Muscle layer of colon (tissue), 2 donors: Measurements from ENCODE around the gene ATP11A.
"Not testable (repeated sequence)": the region's sequence is repeated elsewhere in the genome, so short reads cannot be mapped to it uniquely, and the experiment has no call there.

Experiments used
- H3K27ac ChIP-seq: one replicate; pipeline ENCODE4 v1.7.0; 2013; ENCODE audit warnings: low read depth, mild to moderate bottlenecking, low read length, moderate library complexity
- H3K27me3 ChIP-seq, 2 donors: one replicate each; pipeline ENCODE4 v1.7.0; 2013; ENCODE audit warnings: low read length in 2 of 2, mild to moderate bottlenecking in 2 of 2; ENCODE audit not compliant: insufficient read depth in 2 of 2, control insufficient read depth in 1 of 2
- H3K36me3 ChIP-seq: one replicate; pipeline ENCODE4 v1.7.0; 2013; ENCODE audit warnings: mild to moderate bottlenecking, low read length; ENCODE audit not compliant: insufficient read depth
- H3K4me1 ChIP-seq: one replicate; pipeline ENCODE4 v1.7.0; 2013; ENCODE audit warnings: mild to moderate bottlenecking, low read length; ENCODE audit not compliant: insufficient read depth
- H3K4me3 ChIP-seq, 2 donors: one replicate each; pipeline ENCODE4 v1.7.0; 2013; ENCODE audit warnings: low read length in 2 of 2, low read depth in 1 of 2, mild to moderate bottlenecking in 1 of 2, moderate library complexity in 1 of 2
- H3K9ac ChIP-seq: one replicate; pipeline ENCODE4 v1.7.0; 2013; ENCODE audit warnings: low read length
- H3K9me3 ChIP-seq: one replicate; pipeline ENCODE4 v1.7.0; 2013; ENCODE audit warnings: mild to moderate bottlenecking, low read length
- donor health status: abdominal sarcoma.
- donor health status: Adenocarcinoma of cecum.

Gene ATP11A

DNA sequence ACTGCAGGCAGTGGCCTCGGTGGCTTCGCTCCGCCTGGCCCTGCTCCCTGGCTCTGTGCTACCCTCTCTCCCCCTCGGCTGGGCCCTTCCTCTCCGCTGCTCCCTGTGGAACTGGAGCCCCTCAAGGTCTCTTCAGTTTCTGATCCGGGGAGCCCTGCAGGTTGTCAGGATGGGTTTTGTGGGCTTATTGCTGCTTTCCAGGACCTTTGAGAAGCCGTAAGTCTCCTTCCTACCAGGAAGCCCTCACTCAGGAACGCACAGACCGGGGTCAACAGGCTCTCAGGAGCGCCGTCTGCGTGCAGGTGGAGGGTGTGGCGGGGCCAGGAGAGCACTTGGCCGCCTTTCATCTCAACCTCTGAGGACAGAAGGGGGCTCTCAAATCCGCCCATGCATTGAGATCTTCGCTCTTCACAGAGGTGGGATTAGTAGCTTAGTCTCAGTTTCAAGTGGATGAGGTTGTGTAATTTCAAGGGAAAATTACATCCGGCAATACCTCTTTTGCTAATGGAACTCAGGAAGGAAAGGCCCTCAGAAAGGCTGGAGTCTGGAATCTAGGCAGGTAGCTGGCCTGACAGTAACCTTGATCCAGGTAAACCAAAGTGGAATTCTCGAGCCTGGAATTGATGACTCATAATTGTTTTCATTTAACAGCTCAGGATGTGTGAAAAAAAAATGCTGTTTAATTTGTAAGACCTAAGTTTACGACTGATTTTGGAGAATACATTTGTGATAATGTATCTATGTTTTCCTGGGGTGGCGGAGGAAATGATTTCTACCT lies 102.0 kb downstream of the ATP11A start:
- H3K4me3 ChIP-seq = no peak overlapping the region
- no peaks in the 10 kb centered on the region for H3K4me1 ChIP-seq
- no peaks in the 10 kb centered on the region for H3K9me3 ChIP-seq
- H3K36me3 ChIP-seq = no peaks in the 10 kb centered on the region
- H3K27ac ChIP-seq = no peak overlapping the region
- no peak overlapping the region for H3K9ac ChIP-seq
- H3K27me3 ChIP-seq = no peaks in the 10 kb centered on the region

DNA sequence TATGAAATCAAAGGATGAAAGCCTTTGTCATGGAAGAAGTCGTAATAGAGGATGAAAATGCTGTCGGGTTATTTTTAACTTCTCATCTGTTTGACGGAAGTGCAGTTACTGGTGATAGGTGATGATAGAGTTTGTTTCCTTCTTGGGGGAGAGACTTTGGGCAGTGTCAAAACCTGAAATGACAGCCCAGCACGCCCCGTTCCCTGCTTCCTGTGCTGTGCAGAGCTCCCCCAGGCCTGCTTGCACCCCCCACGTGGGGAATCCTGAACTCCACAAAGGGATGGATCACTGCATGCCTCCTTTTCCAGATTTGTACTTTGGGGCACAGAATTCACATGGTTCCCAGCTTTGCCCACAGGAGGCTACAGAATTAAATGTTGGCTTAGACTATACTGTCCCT lies 102.7 kb downstream of the ATP11A start:
- H3K9me3 ChIP-seq = no peaks in the 10 kb centered on the region
- H3K36me3 ChIP-seq = no peaks in the 10 kb centered on the region
- H3K27me3 ChIP-seq = no peaks in the 10 kb centered on the region
- no peaks in the 10 kb centered on the region for H3K4me1 ChIP-seq
- no peak overlapping the region for H3K9ac ChIP-seq
- no peak overlapping the region for H3K27ac ChIP-seq
- no peak overlapping the region for H3K4me3 ChIP-seq

DNA sequence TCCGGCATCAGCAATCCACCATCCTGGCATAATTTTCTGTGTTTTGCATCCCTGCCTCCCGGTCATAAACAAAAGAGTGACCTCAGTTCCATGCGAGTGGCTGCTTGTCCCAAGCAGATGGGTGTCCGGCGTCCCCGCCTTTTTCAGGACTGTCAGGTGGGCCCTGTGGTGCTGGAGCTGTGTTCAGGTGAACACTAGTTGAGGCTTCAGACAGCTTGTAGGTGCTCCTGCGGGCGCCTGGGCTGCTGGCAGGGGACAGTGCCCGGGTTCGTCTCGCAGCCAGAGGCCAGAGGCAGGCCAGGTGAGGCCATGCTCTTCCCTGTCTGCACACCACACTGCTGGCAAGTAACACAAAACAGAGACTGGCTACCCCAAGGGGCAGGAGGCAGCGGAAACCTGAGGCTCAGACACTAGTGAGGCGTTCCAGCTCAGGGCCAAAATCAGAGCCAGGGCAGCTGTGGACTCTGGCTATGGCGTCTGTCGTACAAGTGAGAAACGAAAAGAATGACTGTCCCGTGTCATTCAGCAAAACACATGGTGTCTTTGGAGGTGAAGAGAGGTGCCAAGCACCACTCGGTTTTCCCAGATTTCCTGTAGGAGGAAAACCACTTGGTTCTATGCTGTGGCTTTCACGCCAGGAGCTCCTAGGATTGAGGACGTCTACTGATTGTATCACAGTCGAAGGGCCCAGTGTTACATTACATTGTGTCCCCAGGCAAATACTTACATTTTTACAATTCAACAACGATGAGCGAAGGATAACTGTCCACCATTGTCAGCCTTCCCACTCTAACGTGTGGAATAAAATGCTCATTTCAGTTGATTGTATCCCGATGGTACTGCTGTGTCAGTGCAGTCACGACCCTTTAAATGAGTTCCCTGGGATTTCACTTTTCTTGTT lies 104.0 kb downstream of the ATP11A start:
- Histone ChIP-seq H3K9ac (no peak overlapping the region), H3K4me3 (no peak overlapping the region), H3K27ac (no peak overlapping the region), H3K9me3 (no peaks in the 10 kb centered on the region), H3K36me3 (no peaks in the 10 kb centered on the region), H3K4me1 (no peaks in the 10 kb centered on the region), H3K27me3 (no peaks in the 10 kb centered on the region)

DNA sequence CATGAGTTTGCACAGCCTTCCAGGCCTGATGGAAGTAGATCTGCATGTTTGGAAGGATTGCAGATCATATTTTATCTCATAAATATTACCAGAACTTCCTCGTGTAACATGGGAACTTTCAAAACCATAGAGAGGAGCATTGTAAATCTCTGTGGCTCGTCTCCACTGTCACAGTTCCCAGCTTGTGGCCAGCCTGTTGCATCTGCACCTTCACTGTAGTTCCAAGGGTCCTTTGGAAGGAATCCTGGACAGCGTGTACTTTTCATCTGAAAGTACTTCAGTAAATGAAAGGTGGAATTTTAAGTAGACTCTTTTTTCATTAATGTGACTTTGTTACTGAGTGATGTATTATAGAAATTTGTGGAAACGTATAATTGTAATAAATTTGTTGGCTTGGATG lies 105.4 kb downstream of the ATP11A start:
- Histone ChIP-seq H3K4me3 (no peak overlapping the region), H3K36me3 (no peaks in the 10 kb centered on the region), H3K27ac (no peak overlapping the region), H3K9me3 (no peaks in the 10 kb centered on the region), H3K9ac (no peak overlapping the region), H3K4me1 (no peaks in the 10 kb centered on the region), H3K27me3 (no peaks in the 10 kb centered on the region)

DNA sequence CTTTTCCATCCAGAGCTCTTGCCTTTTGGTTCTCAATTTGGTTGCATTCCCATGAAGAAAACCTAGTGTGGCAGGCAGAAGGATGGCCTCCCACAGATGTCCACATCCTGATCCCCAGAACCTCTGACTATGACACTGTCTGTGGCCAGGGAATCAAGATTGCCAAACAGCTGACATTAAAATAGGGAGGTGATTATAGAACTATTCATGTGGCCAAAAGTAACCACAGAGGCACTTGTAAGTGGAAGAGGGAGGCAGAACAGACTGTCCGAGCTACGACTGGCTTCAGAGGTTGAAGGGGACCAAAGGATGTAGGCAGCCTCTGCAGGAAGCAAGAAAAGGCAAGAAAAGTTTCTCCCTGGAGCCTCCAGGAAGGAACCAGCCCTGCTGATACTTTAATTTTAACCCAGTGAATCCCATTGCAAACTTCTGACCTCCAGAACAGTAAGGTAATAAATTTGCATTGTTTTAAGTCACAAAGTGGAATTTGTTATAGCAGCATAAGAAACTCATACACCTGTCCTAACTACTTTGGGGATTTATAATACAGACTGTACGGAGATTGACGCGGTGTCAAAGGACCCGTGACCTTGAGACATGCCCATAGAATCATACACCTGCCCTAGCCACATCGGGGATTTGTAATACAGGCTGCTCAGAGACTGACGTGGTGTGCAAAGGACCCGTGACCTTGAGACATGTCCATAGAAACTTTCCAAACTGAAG lies 106.5 kb downstream of the ATP11A start:
- H3K9ac ChIP-seq = no peak overlapping the region
- H3K36me3 ChIP-seq = no peaks in the 10 kb centered on the region
- no peak overlapping the region for H3K4me3 ChIP-seq
- H3K4me1 ChIP-seq = no peaks in the 10 kb centered on the region
- no peaks in the 10 kb centered on the region for H3K9me3 ChIP-seq
- no peak overlapping the region for H3K27ac ChIP-seq
- no peaks in the 10 kb centered on the region for H3K27me3 ChIP-seq

GRCh38 chr13:112799394-112799793 lies 109.6 kb downstream of the ATP11A start:
- Histone ChIP-seq H3K27ac (no peak overlapping the region), H3K27me3 (no peaks in the 10 kb centered on the region), H3K36me3 (no peaks in the 10 kb centered on the region)

GRCh38 chr13:112800057-112800456 lies 110.2 kb downstream of the ATP11A start:
- H3K4me1 ChIP-seq = no peaks in the 10 kb centered on the region
- no peaks in the 10 kb centered on the region for H3K36me3 ChIP-seq
- no peak overlapping the region for H3K9ac ChIP-seq
- H3K27me3 ChIP-seq = no peaks in the 10 kb centered on the region
- H3K4me3 ChIP-seq = no peak overlapping the region
- no peak overlapping the region for H3K27ac ChIP-seq
- no peaks in the 10 kb centered on the region for H3K9me3 ChIP-seq

More at GRCh38 chr13:112799394-112799793, 109.6 kb downstream of the ATP11A start:
- Histone ChIP-seq H3K9me3 (no peaks in the 10 kb centered on the region), H3K4me3 (no peak overlapping the region), H3K9ac (no peak overlapping the region), H3K4me1 (no peaks in the 10 kb centered on the region)

DNA sequence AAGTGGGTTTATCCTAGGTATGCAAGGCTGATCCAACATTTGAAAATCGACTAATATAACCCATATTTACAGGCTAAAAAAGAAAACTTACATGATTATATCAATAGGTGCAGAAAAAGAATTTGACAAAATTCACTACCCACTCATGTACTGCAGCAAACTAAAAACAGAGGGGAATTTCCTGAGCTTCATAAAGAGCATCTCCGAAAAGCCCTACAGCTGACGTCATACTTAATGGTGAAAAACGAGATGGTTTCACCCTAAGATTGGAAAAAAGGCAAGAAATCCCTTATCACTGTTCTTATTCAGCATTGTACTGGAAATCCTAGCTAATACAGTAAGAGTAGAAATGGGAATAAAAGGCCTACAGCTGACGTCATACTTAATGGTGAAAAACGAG lies 111.0 kb downstream of the ATP11A start:
- H3K4me1 ChIP-seq, H3K9ac ChIP-seq, H3K9me3 ChIP-seq: not testable (repeated sequence)

GRCh38 chr13:112802802-112803195 lies 113.0 kb downstream of the ATP11A start:
- Histone ChIP-seq H3K27me3 (no peaks in the 10 kb centered on the region), H3K27ac (no peak overlapping the region)

More for the DNA sequence above, 111.0 kb downstream of the ATP11A start:
- H3K4me3 ChIP-seq, H3K27ac ChIP-seq, H3K27me3 ChIP-seq, H3K36me3 ChIP-seq: not testable (repeated sequence)

DNA sequence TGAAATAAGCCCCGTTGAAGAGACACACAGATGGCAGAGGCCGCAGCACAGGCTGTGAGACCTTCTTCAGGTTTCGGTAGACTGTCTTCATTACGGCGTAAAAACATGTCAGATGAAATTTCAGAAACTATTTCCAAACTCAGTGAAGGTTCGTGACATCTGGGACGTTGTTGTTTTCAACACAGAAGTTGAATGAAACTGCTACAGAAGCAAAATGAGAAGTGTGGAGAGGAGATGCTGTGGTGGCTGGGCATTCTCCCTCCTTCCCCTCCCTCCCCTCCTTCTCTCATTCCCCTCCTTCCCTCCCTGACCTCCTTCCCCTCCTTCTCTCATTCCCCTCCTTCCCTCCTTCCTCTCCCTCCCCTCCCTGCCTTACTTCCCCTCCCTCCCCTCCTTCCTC lies 113.6 kb downstream of the ATP11A start:
- Histone ChIP-seq H3K27me3 (no peaks in the 10 kb centered on the region), H3K4me3 (no peak overlapping the region), H3K27ac (no peak overlapping the region), H3K4me1 (no peaks in the 10 kb centered on the region), H3K9me3 (no peaks in the 10 kb centered on the region), H3K9ac (no peak overlapping the region), H3K36me3 (peaks cover 9% of the 10 kb centered on the region)

More at GRCh38 chr13:112802802-112803195, 113.0 kb downstream of the ATP11A start:
- peaks cover 9% of the 10 kb centered on the region for H3K36me3 ChIP-seq
- H3K9ac ChIP-seq = no peak overlapping the region
- H3K4me1 ChIP-seq = no peaks in the 10 kb centered on the region
- no peak overlapping the region for H3K4me3 ChIP-seq
- H3K9me3 ChIP-seq = no peaks in the 10 kb centered on the region

DNA sequence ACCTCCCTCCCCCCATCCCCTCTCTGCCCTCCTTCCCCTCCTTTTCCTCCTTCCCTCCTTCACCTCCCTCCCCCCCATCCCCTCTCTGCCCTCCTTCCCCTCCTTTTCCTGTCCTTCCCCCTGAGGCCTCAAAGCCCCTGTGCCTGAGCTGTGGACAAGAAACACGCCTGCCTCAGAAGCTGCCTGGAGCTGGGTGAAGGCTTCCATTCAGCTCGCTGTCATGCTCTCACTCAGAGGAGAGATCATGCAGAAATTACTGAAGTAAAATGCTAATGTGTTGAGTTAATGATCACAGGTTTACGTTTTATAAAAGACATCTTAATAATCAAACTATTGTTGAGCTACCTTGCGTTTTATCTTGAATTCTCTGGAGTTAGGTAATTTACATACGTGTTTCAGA lies 114.5 kb downstream of the ATP11A start:
- H3K36me3 ChIP-seq = peaks cover 9% of the 10 kb centered on the region
- H3K9me3 ChIP-seq = no peaks in the 10 kb centered on the region
- no peaks in the 10 kb centered on the region for H3K4me1 ChIP-seq
- no peak overlapping the region for H3K4me3 ChIP-seq
- H3K27ac ChIP-seq = no peak overlapping the region
- no peak overlapping the region for H3K9ac ChIP-seq
- H3K27me3 ChIP-seq = no peaks in the 10 kb centered on the region
